ENCODE data around the gene ZNF559.

GRCh38 chr19:9362905-9363304 lies 38.9 kb downstream of the ZNF559 start, which contains the start of gene ZNF177:
- TF ChIP-seq CTCF (IDR thresholded peaks at IDR 0.05) (no peak), EP300 (IDR thresholded peaks at IDR 0.05) (no peak)
